SK-N-SH (cell line): Measurements from ENCODE around the gene INAFM2.

Source experiments
- EP300 ChIP-seq, 2 experiments: IDR thresholded peaks; 2 replicates each; pipeline versions ENCODE4 v1.4.0 to v1.6.1; 2012; ENCODE audit warnings: borderline replicate concordance in 1 of 2, low read depth in 1 of 2, low read length in 1 of 2
- EZH2phosphoT487 ChIP-seq: fragments of 200-600 bp; sonication (generic); IDR thresholded peaks from 2 replicates; pipeline ENCODE4 v1.6.1; 2017; ENCODE audit warnings: low read depth, mixed run types, mild to moderate bottlenecking, antibody characterized with exemption, moderate library complexity, borderline replicate concordance
- NRF1 ChIP-seq: IDR thresholded peaks from 2 replicates; pipeline ENCODE4 v1.6.1; 2012; ENCODE audit warnings: low read depth, mild to moderate bottlenecking, low read length
- POLR2AphosphoS5 ChIP-seq: IDR thresholded peaks from 2 replicates; pipeline ENCODE4 v1.6.1; 2012; ENCODE audit warnings: low read depth, low read length
- TAF1 ChIP-seq: IDR thresholded peaks from 2 replicates; pipeline ENCODE4 v1.6.1; 2012; ENCODE audit warnings: low read depth, mild to moderate bottlenecking, low read length, moderate library complexity, borderline replicate concordance
- TF ChIP-seq, protein P1 (sequence below): fragments of 200-600 bp; sonication (generic); IDR thresholded peaks from 2 replicates; pipeline ENCODE4 v1.6.1; 2017; ENCODE audit warnings: antibody characterized with exemption, mild to moderate bottlenecking, moderate library complexity

DNA sequence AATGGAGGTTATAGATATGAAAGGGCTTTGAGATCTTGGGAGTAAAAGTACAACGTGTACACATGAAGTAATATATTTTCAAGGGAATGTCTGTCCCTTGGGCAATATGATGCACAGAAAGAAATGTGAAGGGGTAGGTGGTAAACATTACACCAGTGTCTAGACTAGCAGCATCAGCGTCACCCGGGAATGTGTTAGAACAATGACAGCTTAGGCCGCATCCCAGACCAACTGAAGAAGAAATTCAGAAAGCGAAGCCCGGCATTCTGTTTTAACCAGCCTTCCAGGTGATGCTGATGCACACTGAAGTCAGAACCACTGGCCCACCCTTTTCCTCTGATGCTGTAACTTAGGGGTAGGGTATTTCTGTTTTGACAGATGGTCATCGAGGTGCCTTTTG lies 6.3 kb downstream of the INAFM2 start:
- TF ChIP-seq, protein P1, sequence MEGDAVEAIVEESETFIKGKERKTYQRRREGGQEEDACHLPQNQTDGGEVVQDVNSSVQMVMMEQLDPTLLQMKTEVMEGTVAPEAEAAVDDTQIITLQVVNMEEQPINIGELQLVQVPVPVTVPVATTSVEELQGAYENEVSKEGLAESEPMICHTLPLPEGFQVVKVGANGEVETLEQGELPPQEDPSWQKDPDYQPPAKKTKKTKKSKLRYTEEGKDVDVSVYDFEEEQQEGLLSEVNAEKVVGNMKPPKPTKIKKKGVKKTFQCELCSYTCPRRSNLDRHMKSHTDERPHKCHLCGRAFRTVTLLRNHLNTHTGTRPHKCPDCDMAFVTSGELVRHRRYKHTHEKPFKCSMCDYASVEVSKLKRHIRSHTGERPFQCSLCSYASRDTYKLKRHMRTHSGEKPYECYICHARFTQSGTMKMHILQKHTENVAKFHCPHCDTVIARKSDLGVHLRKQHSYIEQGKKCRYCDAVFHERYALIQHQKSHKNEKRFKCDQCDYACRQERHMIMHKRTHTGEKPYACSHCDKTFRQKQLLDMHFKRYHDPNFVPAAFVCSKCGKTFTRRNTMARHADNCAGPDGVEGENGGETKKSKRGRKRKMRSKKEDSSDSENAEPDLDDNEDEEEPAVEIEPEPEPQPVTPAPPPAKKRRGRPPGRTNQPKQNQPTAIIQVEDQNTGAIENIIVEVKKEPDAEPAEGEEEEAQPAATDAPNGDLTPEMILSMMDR, result no peak
- TF ChIP-seq NRF1, result no peak
- TF ChIP-seq POLR2AphosphoS5, result no peak
- TF ChIP-seq EZH2phosphoT487, result no peak
- no peak for TF ChIP-seq EP300 (IDR thresholded peaks at IDR 0.05; ENCODE audit: borderline replicate concordance in 1 of 2, low read depth in 1 of 2, low read length in 1 of 2)
- TF ChIP-seq TAF1, result no peak
